Spleen (tissue), 11 donors: ENCODE data around the gene GMDS. TPM values are rescaled to one million over a fixed set of nuclear protein-coding genes. Genes with fewer than 3 reads are reported as not detected.

Experiments
- DNase-seq: peaks from one replicate; pipeline ENCODE4 v3.0.0-alpha.2; 2020
- H3K27ac ChIP-seq, 8 donors: fragments of 200-600 bp; sonication (generic) in 7 of 8; 1 replicate in 4 of 8; 2 replicates in 4 of 8; pipeline versions ENCODE4 v1.5.0 to v1.8.0; 2016 to 2021; ENCODE audit warnings: inconsistent platforms in 4 of 8, mild to moderate bottlenecking in 4 of 8, moderate library complexity in 1 of 8
- H3K27me3 ChIP-seq, 7 donors: fragments of 200-600 bp; sonication (generic) in 6 of 7; replicated peaks in 1 of 7; 1 replicate in 4 of 7; 2 replicates in 3 of 7; pipeline versions ENCODE4 v1.5.0 to v1.8.0; 2016 to 2021; ENCODE audit warnings: inconsistent platforms in 3 of 7, mild to moderate bottlenecking in 1 of 7
- H3K36me3 ChIP-seq, 6 donors: fragments of 200-600 bp; sonication (generic) in 5 of 6; 1 replicate in 4 of 6; 2 replicates in 2 of 6; pipeline versions ENCODE4 v1.5.0 to v1.8.0; 2016 to 2021; ENCODE audit warnings: inconsistent platforms in 2 of 6
- H3K4me1 ChIP-seq, 6 donors: fragments of 200-600 bp; sonication (generic) in 5 of 6; 1 replicate in 3 of 6; 2 replicates in 3 of 6; pipeline versions ENCODE4 v1.5.0 to v1.8.0; 2016 to 2021; ENCODE audit warnings: inconsistent platforms in 3 of 6
- H3K4me3 ChIP-seq, 8 donors: fragments of 200-600 bp; sonication (generic) in 7 of 8; 1 replicate in 4 of 8; 2 replicates in 4 of 8; pipeline versions ENCODE4 v1.5.0 to v1.8.0; 2016 to 2021; ENCODE audit warnings: inconsistent platforms in 4 of 8, mild to moderate bottlenecking in 4 of 8, moderate library complexity in 2 of 8
- H3K9me3 ChIP-seq, 8 donors: fragments of 200-600 bp; sonication (generic) in 7 of 8; 1 replicate in 4 of 8; 2 replicates in 4 of 8; pipeline versions ENCODE4 v1.5.0 to v1.8.0; 2016 to 2021; ENCODE audit warnings: inconsistent platforms in 4 of 8
- POLR2A ChIP-seq, 3 donors: fragments of 450-650 bp; IDR thresholded peaks; one replicate each; pipeline ENCODE4 v1.5.1; 2017; ENCODE audit warnings: antibody characterized with exemption in 3 of 3, mild to moderate bottlenecking in 1 of 3
- POLR2AphosphoS5 ChIP-seq, 3 donors: sonication (generic); formaldehyde crosslinking; IDR thresholded peaks; one replicate each; pipeline ENCODE4 v1.5.1; 2017; ENCODE audit warnings: antibody characterized with exemption in 3 of 3
- WGBS, 5 donors: extraction: QIAGEN DNeasy Blood & Tissue Kit in 3 of 5; methylation state at CpG; one replicate each; pipeline versions ENCODE4 v1.1.5 to v1.1.7; 2013 to 2018; 5-methylcytosine and 5-hydroxymethylcytosine counted together
- intact Hi-C: fragments of 100-400 bp; cut with DNase I; formaldehyde crosslinking; loops from one replicate; pipeline ENCODE4 v1.15.0; 2023; ENCODE audit warnings: low total_unique reads
- polyA plus RNA-seq, 3 donors: library from polyadenylated mRNA; stranded (reverse); fragments of 200-250 nt; gene quantifications; one replicate each; pipeline ENCODE4 v1.2.1, GENCODE V29; 2013
- total RNA-seq, 7 donors: library from RNA; depleted of rRNA in 3 of 7; stranded (reverse); fragments of >200 nt in 3 of 7; fragmentation: NEBNext Ultra II Directional in 4 of 7; extraction: Animal tissue kit (Norgen Biotek cat#: 25700) in 4 of 7; gene quantifications; one replicate each; pipeline versions ENCODE4 v1.1.0 to v1.2.1, GENCODE V29; 2016 to 2021
- TF ChIP-seq, protein P1 (sequence below), 11 experiments: fragments of 200-600 bp in 7 of 11; fragments of 450-650 bp in 4 of 11; sonication (generic) in 4 of 11; IDR thresholded peaks in 8 of 11; conservative IDR thresholded peaks in 3 of 11; 1 replicate in 7 of 11; 2 replicates in 4 of 11; pipeline versions ENCODE4 v1.4.0 to v1.8.0; 2016 to 2021; ENCODE audit warnings: antibody characterized with exemption in 11 of 11, inconsistent platforms in 4 of 11, mild to moderate bottlenecking in 1 of 11
- donor health status: healthy with polysubstance abuse.
- donor health status: DM: no; HTN: no; CAD: no; lungs with moderate emphysema.
- donor health status: DM: no; HTN: no; CAD: no.
- donor health status: Bipolar disorder and iron deficiency.
- donor health status: healthy.
- donor health status: DM: no; HTN: no; CAD: no.
- donor health status: DM: yes; HTN: yes; CAD: no.

Gene GMDS
- total and polyA plus RNA-seq, 10 donors, result 9.1 to 30.8 (median 17.7) TPM

DNA sequence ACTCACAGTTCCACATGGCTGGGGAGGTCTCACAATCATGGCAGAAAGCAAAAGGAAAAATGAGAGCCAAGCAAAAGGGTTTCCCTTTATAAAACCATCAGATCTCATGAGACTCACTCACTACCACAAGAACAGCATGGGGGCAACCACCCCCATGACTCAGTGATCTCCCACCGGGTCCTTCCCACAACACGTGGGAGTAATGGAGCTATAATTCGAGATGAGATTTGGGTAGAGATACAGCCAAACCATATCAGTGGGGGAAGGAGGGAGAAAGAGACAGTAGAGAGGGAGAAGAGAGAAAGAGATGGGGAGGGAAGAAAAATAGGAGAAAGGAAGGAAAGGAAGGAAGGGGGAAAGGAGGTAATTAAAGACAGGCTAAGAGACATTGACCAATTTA, 30.1 kb downstream of the GMDS start:
- WGBS, 5 donors, result 70 to 96% (median 92%) methylated on average over 3 of the region's 3 CpGs
- no peak overlapping the region for H3K4me3 ChIP-seq
- H3K36me3 ChIP-seq, result no peaks in the 10 kb centered on the region
- no peaks in the 10 kb centered on the region for H3K9me3 ChIP-seq
- TF ChIP-seq POLR2AphosphoS5 (IDR thresholded peaks at IDR 0.05) (no peak), POLR2A (IDR thresholded peaks at IDR 0.05) (no peak)
- TF ChIP-seq, protein P1, sequence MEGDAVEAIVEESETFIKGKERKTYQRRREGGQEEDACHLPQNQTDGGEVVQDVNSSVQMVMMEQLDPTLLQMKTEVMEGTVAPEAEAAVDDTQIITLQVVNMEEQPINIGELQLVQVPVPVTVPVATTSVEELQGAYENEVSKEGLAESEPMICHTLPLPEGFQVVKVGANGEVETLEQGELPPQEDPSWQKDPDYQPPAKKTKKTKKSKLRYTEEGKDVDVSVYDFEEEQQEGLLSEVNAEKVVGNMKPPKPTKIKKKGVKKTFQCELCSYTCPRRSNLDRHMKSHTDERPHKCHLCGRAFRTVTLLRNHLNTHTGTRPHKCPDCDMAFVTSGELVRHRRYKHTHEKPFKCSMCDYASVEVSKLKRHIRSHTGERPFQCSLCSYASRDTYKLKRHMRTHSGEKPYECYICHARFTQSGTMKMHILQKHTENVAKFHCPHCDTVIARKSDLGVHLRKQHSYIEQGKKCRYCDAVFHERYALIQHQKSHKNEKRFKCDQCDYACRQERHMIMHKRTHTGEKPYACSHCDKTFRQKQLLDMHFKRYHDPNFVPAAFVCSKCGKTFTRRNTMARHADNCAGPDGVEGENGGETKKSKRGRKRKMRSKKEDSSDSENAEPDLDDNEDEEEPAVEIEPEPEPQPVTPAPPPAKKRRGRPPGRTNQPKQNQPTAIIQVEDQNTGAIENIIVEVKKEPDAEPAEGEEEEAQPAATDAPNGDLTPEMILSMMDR (IDR thresholded peaks at IDR 0.05 in 8 of 11, conservative IDR thresholded peaks at IDR 0.05 in 3 of 11), result no peak
- no peaks in the 10 kb centered on the region for H3K4me1 ChIP-seq
- no peaks in the 10 kb centered on the region for H3K27me3 ChIP-seq
- H3K27ac ChIP-seq, result no peak overlapping the region
- intact Hi-C loops, result no loop called here
- no peak for DNase-seq

DNA sequence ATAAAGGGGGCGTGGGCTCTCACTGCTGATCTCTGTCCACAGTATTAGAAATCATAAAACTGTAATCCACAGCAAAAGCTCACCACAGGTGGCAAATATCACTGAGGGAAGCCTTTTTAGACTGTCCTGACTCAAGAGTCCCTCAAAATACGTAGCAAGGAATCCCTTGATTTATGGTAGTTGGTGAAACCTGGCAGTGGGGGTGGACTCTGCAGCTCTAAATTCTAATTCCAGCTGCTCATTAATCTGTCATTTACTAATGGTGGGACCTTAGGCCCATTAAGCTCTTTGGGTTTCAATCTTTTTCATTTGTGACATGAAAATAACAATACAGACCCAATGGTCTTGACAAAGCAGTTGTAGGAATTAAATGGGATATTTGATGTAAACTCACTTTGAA, 32.3 kb downstream of the GMDS start:
- WGBS, 5 donors, result 71 to 98% (median 93%) methylated on average over 2 of the region's 2 CpGs
- no peaks in the 10 kb centered on the region for H3K9me3 ChIP-seq
- H3K36me3 ChIP-seq, result no peaks in the 10 kb centered on the region
- no peaks in the 10 kb centered on the region for H3K4me1 ChIP-seq
- TF ChIP-seq POLR2A (IDR thresholded peaks at IDR 0.05), result no peak
- TF ChIP-seq, protein P1 (IDR thresholded peaks at IDR 0.05 in 8 of 11, conservative IDR thresholded peaks at IDR 0.05 in 3 of 11), result no peak
- TF ChIP-seq POLR2AphosphoS5 (IDR thresholded peaks at IDR 0.05), result no peak
- DNase-seq, result no peak
- H3K4me3 ChIP-seq, result no peak overlapping the region
- intact Hi-C loops, result no loop called here
- H3K27ac ChIP-seq, result no peak overlapping the region
- no peaks in the 10 kb centered on the region for H3K27me3 ChIP-seq

DNA sequence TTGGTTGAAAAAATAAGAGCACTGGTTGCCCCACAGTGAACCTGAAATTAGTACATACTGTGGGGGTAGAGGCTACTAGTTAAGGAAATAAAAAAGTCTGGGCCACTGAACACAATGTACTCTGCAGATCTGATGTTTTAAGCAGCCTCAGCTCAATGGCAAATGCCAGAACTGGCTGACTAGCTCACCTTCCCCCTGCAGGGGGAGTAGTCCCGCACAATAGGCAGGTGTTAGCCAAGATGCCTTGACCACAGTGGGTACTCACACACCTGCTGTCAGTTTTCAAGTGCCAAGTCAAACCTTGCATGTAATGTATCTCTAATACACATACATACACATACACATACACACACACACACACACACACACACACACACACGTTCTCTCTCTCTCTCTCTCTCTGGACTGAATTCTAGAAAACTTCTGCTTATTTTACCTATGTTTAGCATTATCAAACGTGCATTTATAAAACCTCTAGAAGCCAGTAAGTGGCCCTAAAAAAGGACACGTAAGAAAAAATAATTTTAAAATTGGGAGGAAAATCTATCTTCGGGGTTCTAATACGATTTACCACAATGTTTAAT, 36.1 kb downstream of the GMDS start:
- H3K9me3 ChIP-seq, result no peaks in the 10 kb centered on the region
- no peaks in the 10 kb centered on the region for H3K36me3 ChIP-seq
- intact Hi-C loops, result no loop called here
- TF ChIP-seq, protein P1 (IDR thresholded peaks at IDR 0.05 in 8 of 11, conservative IDR thresholded peaks at IDR 0.05 in 3 of 11), result peak in 9 of 11 experiments; percentile 14 to 59 (median 35)
- TF ChIP-seq POLR2A (IDR thresholded peaks at IDR 0.05), result no peak
- TF ChIP-seq POLR2AphosphoS5 (IDR thresholded peaks at IDR 0.05), result no peak
- 65 to 77% (median 67%) methylated on average over 6 of the region's 6 CpGs for WGBS, 5 donors
- H3K4me1 ChIP-seq, result no peaks in the 10 kb centered on the region
- no peak overlapping the region for H3K27ac ChIP-seq
- H3K4me3 ChIP-seq, result no peak overlapping the region
- H3K27me3 ChIP-seq, result no peaks in the 10 kb centered on the region
- no peak for DNase-seq

DNA sequence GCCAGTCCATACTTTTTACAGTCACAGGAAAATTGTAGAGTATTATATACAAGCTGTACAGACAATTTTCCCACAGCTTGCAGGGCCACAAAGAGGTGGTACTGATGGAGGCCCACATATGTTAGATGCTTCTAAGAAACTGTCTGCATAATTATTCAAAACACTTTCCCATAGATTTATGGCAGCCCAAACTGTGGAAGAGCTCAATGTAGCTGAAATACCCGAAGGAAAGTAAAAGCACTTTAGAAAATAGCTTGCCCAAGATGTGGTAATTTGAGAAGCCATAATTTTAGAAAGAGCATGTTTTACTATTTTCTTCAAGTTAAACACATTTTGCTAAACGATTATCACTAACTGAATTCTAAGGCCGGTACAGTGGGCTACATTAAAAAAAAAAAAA, 36.9 kb downstream of the GMDS start:
- no peaks in the 10 kb centered on the region for H3K36me3 ChIP-seq
- no peak for TF ChIP-seq POLR2A (IDR thresholded peaks at IDR 0.05)
- TF ChIP-seq, protein P1 (IDR thresholded peaks at IDR 0.05 in 8 of 11, conservative IDR thresholded peaks at IDR 0.05 in 3 of 11), result no peak
- TF ChIP-seq POLR2AphosphoS5 (IDR thresholded peaks at IDR 0.05), result no peak
- DNase-seq, result no peak
- H3K4me3 ChIP-seq, result no peak overlapping the region
- H3K27ac ChIP-seq, result no peak overlapping the region
- no peaks in the 10 kb centered on the region for H3K9me3 ChIP-seq
- intact Hi-C loops, result no loop called here
- no peaks in the 10 kb centered on the region for H3K27me3 ChIP-seq
- no peaks in the 10 kb centered on the region for H3K4me1 ChIP-seq
- 89 to 97% (median 94%) methylated on average over 3 of the region's 3 CpGs for WGBS, 5 donors
